DND-41 (cell line): Measurements from ENCODE around the gene DNAH11.

Experiments used
- ATAC-seq: fragments of 200-7000 bp; cut with Tn5 transposase; 3 replicates; pipeline ENCODE4 v1.9.1; 2021; ENCODE audit warnings: low read depth; ENCODE audit not compliant: insufficient read depth
- DNase-seq: peaks from one replicate; pipeline ENCODE4 v3.0.0-alpha.2; 2020
- H2AFZ ChIP-seq: 2 replicates; pipeline ENCODE4 v1.6.0; 2012; ENCODE audit warnings: low read depth, low read length
- H3K27ac ChIP-seq: 2 replicates; pipeline ENCODE4 v1.5.1; 2012; ENCODE audit warnings: low read length, inconsistent platforms
- H3K27me3 ChIP-seq: fragments of 200-600 bp; sonication (generic); 2 replicates; pipeline ENCODE4 v1.6.0; 2012; ENCODE audit warnings: low read length, mild to moderate bottlenecking, inconsistent platforms; ENCODE audit not compliant: insufficient read depth, poor library complexity
- H3K36me3 ChIP-seq: 2 replicates; pipeline ENCODE4 v1.5.1; 2012; ENCODE audit warnings: low read length, inconsistent platforms; ENCODE audit not compliant: insufficient read depth
- H3K4me1 ChIP-seq: 2 replicates; pipeline ENCODE4 v1.5.1; 2012; ENCODE audit warnings: mild to moderate bottlenecking, low read length; ENCODE audit not compliant: insufficient read depth
- H3K4me2 ChIP-seq: 2 replicates; pipeline ENCODE4 v1.6.0; 2012; ENCODE audit warnings: mild to moderate bottlenecking, moderate library complexity, low read length, inconsistent platforms; ENCODE audit not compliant: insufficient read depth
- H3K4me3 ChIP-seq, 2 experiments: fragments of 200-600 bp in 1 of 2; shearing (Covaris generic) in 1 of 2; 2 replicates each; pipeline ENCODE4 v1.5.1; 2012 to 2016; ENCODE audit warnings: inconsistent platforms in 2 of 2, low read length in 2 of 2, mild to moderate bottlenecking in 2 of 2, low read depth in 1 of 2, moderate library complexity in 1 of 2
- H3K79me2 ChIP-seq: 2 replicates; pipeline ENCODE4 v1.6.0; 2012; ENCODE audit warnings: low read length, inconsistent platforms; ENCODE audit not compliant: insufficient read depth
- H3K9ac ChIP-seq: 2 replicates; pipeline ENCODE4 v1.6.0; 2012; ENCODE audit warnings: low read depth, mild to moderate bottlenecking, inconsistent platforms, low read length, moderate library complexity
- H3K9me3 ChIP-seq: 2 replicates; pipeline ENCODE4 v1.5.1; 2012; ENCODE audit warnings: low read length, moderate library complexity, mild to moderate bottlenecking, inconsistent platforms; ENCODE audit not compliant: insufficient read depth, severe bottlenecking
- H4K20me1 ChIP-seq: 2 replicates; pipeline ENCODE4 v1.6.0; 2012; ENCODE audit warnings: low read length; ENCODE audit not compliant: insufficient read depth
- CTCF ChIP-seq: IDR thresholded peaks from 2 replicates; pipeline ENCODE4 v1.5.1; 2012; ENCODE audit warnings: borderline replicate concordance, low read length, moderate library complexity, mild to moderate bottlenecking; ENCODE audit not compliant: poor library complexity, severe bottlenecking; ENCODE audit errors: extremely low read depth
- EZH2 ChIP-seq: IDR thresholded peaks from 3 replicates; pipeline ENCODE4 v1.6.1; 2012; ENCODE audit warnings: borderline replicate concordance, low read depth, mild to moderate bottlenecking, moderate library complexity, low read length, inconsistent platforms; ENCODE audit not compliant: severe bottlenecking

DNAH11 gene

DNA sequence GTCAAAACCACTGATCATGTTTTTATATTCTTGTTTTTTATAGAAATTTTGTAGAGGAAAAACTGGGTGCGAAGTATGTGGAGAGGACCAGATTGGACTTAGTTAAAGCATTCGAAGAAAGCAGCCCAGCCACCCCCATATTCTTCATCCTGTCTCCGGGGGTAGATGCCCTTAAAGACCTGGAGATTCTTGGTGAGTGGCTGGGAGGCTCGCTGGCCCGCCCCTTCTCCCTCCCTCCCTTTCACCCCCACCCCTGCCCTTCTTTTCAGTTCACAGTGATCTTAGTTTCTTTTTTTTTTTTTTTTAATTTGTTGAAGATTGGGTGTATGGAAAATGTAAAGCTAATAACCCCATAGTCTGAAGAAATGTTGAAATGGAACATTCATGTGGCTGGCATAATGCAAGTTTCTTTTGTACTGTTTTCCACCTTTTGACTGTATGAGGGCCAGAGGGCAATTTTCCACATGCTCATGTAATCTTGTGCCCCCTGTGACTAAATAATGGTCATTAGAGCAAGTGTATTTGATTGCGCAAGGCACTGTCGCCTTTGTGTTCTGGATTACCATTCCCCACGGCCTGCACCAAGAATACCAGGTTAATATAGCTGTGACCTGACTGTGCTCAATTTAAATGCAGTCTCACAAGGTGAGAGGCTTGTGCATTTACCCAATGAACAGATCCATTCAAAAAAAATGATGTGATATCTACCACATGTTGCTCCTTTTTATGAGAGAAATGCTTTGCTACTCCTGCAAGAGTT lies 325.2 kb downstream of the DNAH11 start:
- H2AFZ ChIP-seq: no peak overlapping the region
- TF ChIP-seq CTCF (no peak), EZH2 (no peak)
- H3K9ac ChIP-seq: no peak overlapping the region
- no peaks in the 10 kb centered on the region for H3K9me3 ChIP-seq
- no peaks in the 10 kb centered on the region for H3K36me3 ChIP-seq
- DNase-seq (no peak), ATAC-seq (no peak)
- H3K4me2 ChIP-seq: no peak overlapping the region
- no peak overlapping the region for H3K27ac ChIP-seq
- H3K79me2 ChIP-seq: no peaks in the 10 kb centered on the region
- H4K20me1 ChIP-seq: no peaks in the 10 kb centered on the region
- H3K4me3 ChIP-seq: no peak overlapping the region
- no peaks in the 10 kb centered on the region for H3K27me3 ChIP-seq
- H3K4me1 ChIP-seq: no peaks in the 10 kb centered on the region

GRCh38 chr7:21868576-21868850 lies 325.7 kb downstream of the DNAH11 start:
- H4K20me1 ChIP-seq: no peaks in the 10 kb centered on the region
- no peaks in the 10 kb centered on the region for H3K27me3 ChIP-seq
- ATAC-seq (no peak), DNase-seq (no peak)
- no peak overlapping the region for H3K27ac ChIP-seq
- H3K9me3 ChIP-seq: no peaks in the 10 kb centered on the region
- H3K4me2 ChIP-seq: no peak overlapping the region
- H3K9ac ChIP-seq: no peak overlapping the region
- H3K4me3 ChIP-seq: no peak overlapping the region
- TF ChIP-seq CTCF (no peak), EZH2 (no peak)
- no peaks in the 10 kb centered on the region for H3K79me2 ChIP-seq
- no peaks in the 10 kb centered on the region for H3K36me3 ChIP-seq
- no peaks in the 10 kb centered on the region for H3K4me1 ChIP-seq
- H2AFZ ChIP-seq: no peak overlapping the region

GRCh38 chr7:21869785-21870402 lies 327.1 kb downstream of the DNAH11 start:
- H3K4me1 ChIP-seq: no peaks in the 10 kb centered on the region
- no peaks in the 10 kb centered on the region for H3K36me3 ChIP-seq
- no peak for DNase-seq
- H3K27me3 ChIP-seq: no peaks in the 10 kb centered on the region
- no peaks in the 10 kb centered on the region for H4K20me1 ChIP-seq
- no peak overlapping the region for H2AFZ ChIP-seq
- ATAC-seq: no peak
- TF ChIP-seq CTCF: no peak
- no peak for TF ChIP-seq EZH2
- no peak overlapping the region for H3K27ac ChIP-seq
- H3K4me3 ChIP-seq: no peak overlapping the region
- no peak overlapping the region for H3K9ac ChIP-seq
- no peaks in the 10 kb centered on the region for H3K79me2 ChIP-seq
- H3K9me3 ChIP-seq: no peaks in the 10 kb centered on the region
- no peak overlapping the region for H3K4me2 ChIP-seq
